RPMI8226 (cell line): ENCODE data around the gene RSBN1.
"Not testable (repeated sequence)": the region's sequence is repeated elsewhere in the genome, so short reads cannot be mapped to it uniquely, and the experiment has no call there.

ENCODE experiments used
- DNase-seq: peaks from one replicate; pipeline ENCODE4 v3.0.0-alpha.2; 2015

RSBN1 gene

DNA sequence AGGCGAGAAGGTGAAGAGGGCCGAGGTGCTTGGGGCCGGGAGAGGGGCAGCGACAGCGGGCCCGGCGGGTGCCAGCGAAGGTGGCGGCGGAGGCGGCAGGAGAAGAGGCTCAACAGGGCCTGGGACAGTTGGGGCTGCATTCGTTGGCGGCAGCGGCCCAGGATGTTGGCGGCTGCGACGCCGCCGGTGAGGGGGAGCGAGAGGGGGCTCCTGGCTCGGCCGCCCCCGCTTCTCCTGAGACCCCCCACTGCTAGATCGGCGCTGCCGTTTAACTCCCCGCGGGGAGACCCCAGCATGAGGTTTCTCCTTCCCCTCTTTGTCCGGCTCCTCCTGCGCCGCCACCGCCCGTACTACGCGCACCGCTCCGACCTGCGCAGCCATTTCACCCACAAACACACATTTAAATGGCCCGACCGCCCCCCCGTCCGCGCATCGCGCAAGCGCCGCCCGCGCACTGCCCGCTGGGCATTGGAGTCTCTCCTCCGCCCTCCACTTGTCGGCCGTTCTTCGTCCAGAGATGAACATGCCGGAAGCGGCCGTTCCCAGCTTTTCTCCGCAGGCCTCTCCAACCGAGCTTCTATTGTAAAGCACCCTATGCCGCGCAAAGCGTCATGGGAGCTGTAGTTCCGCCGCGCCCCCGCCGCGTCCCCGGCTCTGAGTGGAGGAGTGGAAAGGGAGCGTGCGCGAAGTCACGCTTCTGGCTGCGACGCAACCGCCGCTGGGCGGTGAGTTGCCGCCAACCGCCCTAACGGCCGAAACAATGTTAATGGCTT, at the start of gene RSBN1:
RSBN1 (minus strand) TSS at position 589 of the 773 bp plus-strand sequence; CDS start at position 525, 64 bp downstream.
- DNase-seq, result peak; percentile 97

DNA sequence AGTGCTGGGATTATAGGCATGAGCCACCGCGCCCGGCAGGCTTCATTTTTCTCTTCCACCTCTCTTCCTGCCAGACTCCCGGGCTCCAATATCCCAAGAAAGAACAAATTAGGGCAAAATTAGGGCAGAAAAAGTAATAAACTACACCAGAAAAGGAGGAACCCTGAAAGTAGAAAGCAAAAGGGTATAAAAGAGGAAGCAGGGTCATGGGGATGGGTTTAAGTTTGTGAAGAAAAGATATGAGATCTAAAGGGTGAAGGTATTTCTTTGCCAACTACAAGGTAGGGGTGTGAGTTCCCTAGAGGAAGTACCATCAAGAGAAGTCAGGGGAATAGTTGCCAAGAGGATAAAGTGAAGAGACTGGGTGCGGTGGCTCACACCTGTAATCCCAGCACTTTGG, 49.4 kb upstream of the RSBN1 start:
- no peak for DNase-seq

DNA sequence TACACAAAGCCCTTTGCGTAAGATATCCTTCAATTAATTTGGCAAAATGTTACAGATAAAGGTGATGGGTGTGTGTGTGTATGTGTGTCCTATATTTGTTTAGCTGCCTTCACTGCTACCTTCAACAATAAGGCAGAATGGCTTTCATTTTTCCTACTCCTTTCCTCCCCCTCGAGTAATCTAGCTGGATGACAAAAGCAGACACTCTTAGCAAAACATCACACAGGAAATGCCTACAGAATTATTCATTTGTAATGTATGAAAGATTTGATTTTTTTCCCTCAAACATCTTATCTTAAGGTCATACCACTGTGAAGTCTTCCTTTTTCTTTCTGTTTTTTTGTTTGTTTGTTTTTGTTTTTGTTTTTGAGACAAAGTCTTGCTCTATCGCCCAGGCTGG, 48.6 kb upstream of the RSBN1 start:
- no peak for DNase-seq

DNA sequence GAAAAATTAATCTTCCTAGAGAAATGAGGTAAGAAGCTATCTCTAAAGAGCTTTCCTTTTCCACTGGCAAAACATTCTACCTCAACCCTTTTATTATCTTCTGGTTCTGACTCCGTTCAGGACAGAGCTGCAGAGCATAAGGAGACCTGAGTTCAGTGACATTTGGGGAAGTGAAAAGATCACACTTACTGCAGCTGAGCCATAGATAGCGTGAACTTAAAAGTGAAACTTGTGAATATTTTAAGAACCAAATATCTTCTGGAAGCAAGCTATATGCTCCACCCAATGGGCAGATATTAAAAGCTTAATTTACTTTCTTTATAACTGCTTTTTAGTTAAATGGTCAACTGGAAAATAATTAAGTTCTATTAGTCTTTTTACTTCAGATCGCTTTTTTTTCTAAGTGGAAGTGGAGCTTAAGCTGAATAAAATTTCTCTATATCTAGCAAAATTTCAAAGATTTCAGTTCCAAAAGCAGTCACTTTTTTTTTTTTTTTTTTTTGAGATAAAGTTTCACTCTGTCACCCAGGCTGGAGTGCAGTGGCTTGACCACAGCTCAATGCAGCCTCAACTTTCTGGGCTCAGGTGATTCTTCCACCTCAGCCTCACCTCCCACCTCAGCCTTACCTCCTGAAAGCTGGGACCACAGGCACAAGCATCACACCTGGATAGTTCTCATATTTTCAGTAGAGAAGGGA, 47.4 kb upstream of the RSBN1 start:
- DNase-seq, result peak; percentile 71

DNA sequence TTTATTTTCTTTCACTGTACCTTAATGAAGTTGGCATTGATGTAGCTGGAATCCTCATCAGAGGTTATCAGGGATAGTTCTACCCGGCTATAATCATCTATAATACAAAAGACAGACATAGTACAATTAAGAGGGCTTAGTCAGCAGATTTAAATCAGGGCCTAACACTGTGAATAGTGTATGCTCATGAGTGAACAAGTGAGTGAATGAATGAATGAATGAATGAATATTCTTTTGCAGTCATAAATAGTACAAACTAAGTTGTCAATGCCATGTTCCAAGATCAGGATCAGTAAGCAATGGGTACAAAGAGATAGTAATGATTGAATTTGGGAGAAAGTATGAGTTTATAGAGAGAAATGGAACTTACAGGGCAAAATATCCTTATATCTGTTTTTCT, 46.7 kb upstream of the RSBN1 start:
- no peak for DNase-seq

DNA sequence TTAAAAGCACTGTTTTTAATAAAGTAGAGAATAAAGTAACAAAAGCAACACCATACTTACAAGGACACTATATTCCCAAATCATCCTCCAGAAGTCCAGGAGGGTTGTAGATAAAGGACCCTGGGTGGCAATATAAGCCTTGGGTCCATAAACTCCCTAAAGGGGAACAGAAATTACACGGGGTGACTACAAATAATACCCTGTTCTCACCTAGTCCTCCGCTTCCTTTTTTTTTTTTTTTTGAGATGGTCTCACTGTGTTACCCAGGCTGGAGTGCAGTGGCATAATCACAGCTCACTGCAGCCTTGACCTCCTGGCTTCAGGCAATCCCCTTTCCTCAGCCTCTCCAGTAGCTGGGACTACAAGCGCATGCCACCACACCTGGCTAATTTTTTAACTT, 46.1 kb upstream of the RSBN1 start:
- peak; percentile 9 for DNase-seq

DNA sequence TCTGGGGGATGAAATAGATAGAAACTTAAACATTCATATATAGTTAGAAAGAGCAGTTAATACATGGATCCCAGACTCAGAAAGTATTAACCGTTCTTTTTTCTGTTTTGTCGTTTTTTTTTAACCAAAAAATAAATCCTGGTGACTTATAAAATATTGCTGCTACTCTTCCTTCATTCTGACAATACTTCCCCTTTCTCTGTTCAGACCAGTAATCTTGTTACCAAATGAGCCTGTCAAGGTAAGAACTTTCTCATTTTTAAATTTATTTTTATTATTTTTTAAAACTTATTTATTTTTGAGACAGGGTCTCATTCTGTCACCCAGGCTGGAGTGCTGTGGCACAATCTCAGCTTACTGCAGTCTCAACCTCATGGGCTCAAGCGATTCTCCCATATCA, 45.5 kb upstream of the RSBN1 start:
- DNase-seq, result no peak

DNA sequence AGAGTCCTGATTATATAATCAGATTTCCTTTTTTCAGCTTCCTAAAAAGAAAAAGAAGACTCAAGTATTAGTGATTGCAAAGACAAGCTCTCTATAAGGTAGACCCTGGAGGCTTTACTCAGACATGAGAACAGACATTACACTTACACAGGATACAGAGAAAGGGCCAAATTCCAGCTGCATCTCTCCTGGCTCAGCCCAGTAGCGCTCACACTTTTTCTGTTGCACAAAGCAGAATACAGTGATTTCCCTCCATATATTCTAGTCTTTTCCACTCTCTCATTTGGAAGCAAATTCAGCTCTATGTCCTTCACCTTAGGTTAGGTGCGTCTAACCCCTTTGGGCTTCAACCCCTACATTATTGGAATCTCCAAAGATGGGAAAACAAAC, 44.1 kb upstream of the RSBN1 start:
- DNase-seq, result no peak

DNA sequence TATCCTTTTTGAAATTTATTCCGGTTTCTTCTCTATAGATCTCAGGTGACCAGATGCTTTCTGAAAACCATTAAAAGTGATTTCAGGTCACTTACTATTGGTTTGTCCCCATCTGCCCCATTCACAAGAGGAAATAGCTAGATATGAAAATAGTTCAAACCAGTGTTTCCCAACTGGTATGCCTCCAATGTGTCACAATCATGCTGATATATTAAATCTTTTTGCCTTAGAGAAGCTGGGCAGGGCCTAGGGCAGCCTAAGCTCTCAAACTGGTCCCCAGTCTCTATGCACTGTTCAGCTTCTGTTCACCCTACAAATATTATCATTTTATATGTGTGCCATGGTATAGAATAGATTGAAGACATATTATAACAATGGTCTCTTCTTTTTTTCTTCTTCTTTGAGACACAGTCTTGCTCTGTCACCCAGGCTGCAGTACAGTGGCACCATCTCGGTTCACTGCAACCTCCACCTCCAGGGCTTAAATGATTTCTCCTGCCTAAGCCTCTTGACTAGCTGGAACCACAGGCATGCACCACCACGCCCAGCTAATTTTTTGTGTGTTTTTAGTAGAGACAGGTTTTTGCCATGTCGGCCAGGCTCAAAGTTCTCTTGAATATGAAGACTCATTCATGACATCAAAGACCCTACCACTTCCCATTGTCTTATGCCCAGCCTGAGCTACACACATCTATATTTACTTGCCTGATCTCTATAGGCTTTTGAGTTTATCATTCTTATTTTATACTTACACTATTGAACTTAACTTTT, 43.5 kb upstream of the RSBN1 start:
- no peak for DNase-seq

DNA sequence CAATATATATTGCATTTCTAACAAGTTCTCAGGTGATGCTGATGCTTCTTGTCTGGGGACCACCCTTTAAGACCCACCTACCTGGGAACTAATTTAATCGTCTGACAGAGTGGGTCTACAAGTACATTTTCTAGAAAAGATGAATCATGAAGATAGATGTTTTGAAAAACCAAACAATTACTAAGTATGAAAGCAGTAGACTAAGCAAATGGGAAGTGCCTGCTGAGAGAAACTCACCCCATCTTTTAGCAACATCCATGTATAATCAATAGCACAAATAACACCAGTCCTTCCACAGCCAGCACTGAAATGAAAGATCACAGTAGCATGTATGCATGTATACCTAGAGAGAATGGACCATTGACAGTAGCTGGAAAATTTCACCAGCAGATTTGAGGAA, 42.0 kb upstream of the RSBN1 start:
- no peak for DNase-seq

DNA sequence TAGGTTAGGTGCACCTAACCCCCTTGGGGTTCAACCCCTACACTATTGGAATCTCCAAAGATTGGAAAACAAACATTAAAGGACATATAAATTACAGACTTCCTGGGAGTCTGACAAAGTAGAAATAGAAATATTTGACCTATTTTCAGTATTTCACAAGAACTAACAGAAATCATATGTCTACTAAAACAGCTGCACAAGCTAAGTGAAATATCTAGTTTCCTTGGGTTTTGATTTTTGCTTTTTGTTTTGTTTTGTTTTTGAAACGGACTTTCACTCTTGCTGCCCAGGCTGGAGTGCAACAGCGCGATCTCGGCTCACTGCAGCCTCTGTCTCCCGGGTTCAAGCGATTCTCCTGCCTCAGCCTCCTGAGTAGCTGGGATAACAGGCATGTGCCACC, 40.4 kb upstream of the RSBN1 start:
- DNase-seq, result not testable (repeated sequence)

DNA sequence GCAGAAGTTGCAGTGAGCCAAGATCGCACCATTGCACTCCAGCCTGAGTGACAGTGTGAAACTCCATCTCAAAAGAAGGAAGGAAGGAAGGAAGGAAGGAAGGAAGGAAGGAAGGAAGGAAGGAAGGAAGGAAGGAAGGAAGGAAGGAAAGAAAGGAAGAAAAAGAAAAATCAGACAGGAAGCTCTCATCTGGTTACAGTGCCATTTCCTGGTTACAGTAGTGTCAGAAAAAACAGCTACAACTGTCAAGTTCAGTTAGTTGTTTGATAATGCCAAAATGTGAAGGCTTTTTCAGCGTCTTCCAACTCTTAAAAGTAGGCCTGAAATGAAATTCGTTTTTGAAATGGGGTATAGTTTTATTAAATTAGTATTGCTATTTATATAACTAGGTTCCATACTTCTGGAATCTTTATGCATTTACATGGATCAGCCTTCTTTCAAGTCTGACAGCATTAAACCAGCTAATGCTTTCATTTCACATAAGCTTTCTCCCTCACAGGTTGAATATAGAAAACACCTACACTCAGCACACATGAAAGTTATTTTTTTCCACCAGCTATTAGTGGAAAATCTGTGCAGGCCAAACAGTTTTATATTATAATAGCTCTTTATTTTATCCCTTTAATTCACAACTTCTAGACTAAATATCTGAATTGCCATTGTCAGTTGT, 38.0 kb upstream of the RSBN1 start:
- DNase-seq, result no peak

DNA sequence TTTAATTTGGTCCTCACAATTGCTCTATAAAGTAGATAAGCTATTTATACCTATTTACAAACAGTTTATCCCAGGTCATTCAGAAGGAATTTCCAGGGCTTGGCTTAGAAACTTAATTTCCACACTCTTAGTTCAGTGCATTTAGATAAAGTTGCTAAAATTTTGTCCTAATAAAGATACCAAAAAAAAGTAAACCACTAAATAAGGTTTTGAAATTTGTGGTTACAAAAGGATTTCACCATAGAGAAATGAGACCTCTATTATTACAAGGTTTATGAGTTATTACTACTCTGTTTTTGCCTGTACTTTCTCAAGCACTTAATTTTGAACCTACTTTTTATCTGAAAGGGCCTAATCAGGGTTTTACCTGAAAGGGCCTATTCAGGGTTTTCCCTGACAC, 36.8 kb upstream of the RSBN1 start:
- DNase-seq, result no peak

DNA sequence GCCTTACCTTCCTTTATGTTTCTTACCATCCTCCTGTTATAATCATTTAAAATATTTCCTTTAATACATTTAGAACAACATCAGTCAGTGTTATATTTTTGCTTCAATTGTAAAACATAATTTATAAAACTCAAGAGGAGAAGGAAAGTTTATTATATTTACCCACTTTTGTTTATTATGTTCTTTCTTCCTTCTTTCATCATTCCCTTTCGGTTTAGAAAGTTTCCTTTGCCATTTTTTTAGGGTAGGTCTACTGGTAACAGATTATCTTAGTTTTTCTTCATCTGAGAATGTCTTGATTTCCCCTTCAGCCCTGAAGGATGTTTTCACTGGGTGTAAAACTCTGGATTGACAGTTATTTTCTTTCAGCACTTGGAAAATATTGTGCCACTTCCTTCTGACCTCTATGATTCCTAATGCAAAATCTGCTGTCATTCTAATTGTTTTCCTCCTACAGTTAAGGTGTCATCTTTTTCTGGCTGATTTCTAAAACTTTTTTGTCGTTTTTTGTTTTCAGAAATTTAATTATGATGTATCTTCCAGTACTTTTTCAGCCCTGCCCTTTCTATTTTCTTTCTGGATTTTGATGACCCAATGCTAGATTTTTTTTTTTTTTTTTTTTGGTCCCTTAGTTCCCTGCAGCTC, 34.2 kb upstream of the RSBN1 start:
- no peak for DNase-seq

DNA sequence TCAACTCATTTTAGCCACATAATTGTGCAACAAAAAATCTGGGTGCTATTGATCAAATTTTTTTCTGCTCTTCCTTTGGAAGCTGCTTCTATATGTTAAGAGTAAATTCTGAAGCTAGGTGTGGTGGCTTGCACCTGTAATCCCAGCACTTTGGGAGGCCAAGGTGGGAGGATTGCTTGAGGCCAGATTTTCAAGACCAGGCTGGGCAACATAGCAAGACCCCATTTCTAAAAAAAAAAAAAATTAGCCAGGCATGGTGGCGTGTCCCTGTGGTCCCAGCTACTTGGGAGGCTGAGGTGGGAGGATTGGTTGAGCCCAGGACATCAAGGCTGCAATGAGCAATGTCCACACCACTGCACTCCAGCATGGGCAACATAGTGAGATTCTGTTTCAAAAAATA, 24.3 kb upstream of the RSBN1 start:
- no peak for DNase-seq

DNA sequence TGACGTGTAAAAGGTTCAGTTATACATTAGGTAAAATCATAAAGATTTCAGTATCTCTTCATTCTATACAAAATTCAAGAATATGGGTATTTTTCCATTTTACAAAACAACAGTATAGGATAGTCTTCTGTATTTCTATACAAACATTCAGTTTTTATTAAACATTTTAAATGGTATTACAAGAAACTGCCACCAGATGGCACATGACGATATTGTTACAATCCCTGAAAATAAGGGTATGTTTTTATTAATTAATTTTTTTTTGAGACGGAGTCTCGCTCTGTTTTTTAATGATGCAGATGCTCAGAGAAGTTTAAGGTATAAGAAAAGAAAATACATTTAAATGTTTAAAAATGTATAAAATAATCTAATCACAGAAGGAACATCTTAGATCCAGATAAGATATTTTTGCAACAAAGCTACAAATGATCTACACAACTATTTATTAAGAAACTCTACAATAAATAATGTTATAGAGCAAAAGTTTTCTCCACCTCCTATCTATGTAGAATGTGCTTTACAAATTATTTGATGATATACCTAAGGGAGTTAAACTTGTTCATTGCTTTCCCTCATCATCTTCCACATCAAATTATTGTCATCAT, 23.5 kb upstream of the RSBN1 start:
- peak; percentile 37 for DNase-seq

DNA sequence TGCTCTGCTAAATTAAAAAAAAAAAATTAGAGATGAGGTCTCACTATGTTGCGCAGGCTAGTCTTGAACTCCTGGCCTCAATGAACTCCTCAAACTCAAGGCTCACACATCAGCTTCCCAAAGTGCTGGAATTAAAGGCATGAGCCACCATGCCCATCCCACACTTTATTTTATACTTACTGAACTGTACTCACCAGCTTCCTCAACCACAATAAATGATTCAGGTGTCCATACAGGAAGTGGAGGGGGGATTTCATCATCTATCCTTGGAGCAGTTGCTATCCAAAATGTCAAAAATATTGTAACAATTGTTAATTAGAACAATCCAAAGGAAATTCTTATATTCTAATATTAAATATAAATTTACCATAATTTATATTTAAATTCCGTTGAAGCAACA, 22.4 kb upstream of the RSBN1 start:
- DNase-seq, result no peak

DNA sequence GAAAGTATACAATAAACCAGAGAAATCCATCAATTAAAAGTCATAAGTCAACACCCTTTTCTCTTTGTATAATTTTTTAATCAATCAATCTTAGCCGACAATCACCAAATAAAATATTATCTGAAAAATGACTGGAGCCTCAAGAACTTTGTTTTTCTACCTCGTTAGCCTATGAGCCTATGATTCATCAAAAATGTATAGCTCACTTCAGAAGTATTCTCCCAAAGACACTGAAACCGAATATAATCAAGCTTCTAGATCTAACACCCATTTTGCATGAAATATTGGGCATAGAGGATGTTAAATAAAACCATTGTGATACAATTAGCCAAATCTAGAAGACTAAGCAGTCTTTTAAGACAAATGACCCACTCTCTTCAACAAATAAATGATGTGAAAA, 17.8 kb upstream of the RSBN1 start:
- no peak for DNase-seq

DNA sequence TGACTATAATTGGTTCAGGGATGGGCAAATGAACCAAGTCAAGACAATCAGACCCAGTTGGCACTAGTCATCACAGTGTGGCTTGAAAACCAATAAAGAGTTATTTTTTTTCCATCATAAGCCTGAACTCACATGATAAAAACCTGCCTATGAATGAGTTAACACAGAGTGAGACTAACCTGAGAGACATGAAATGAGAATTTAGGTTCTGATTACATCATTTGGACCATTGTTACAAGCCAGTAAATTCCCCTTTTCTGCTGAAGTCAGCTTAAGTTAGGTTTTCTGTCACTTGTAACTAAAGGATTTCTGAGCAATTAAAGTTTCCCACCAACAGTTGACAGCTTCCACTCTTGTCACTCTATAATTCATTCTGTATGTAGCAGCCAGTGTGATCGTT, 9.6 kb upstream of the RSBN1 start:
- DNase-seq, result no peak

DNA sequence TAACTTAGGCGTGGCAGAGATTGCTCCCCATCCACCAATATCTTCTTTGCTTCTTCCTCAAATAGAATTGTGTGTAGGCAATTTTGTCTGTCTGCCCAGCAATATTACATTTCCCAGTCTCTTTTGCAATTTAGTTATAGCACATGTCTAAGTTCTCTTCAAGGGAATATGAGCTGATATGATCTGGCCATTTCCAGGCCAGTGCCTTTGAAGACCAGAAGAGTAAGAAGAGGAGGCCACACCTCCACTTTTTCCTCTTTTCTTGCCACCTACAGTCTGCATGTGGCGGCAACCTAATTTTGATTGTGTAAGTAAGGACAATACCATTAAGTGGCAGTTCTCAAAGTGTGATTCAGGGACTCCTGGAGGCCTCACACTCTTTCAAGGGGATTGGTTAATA, 6.3 kb upstream of the RSBN1 start:
- DNase-seq, result no peak

DNA sequence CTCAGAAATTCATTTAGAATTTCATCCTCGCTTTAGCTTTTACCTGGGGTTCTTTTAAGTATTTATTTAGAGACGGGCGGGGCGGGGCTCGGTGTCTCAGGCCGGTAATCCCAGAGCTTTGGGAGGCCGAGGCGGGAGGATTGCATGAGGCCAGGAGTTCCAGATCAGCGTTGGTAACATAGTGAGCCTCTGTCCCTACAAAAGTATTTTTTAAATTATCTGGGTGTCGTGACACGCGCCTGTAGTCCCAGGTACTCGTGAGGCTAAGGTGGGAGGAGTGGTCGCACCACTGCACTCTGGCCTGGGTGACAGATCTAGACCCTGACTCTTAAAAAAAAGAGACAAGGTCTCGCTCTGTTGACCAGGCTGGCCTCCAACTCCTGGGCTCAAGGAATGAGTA, 942 bp upstream of the RSBN1 start:
- DNase-seq, result no peak

DNA sequence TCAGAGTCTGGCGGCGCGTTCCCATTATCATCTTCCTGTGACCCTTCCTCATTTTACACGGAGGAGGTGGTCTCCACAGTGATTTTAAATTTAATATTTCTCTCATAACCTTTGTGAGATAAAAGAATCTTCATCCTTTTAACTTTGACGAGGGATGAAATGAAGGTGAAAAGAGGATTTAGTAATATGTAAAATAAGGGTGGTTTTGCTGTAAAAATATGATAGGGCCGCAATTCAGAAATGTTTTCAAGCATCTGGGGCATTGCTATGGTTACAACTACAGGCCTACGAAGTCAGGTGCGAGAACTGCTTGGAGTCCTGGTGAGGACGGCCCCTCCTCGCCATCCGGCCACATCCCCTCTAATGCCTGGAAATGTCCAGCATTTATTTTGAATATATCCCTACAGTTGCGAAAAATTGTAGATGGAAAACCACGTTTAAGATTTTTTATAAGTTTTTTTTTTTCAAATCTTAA, 422 bp upstream of the RSBN1 start:
- no peak for DNase-seq
